ENCODE results near the gene BCHE.
"Not testable (repeated sequence)": the region's sequence is repeated elsewhere in the genome, so short reads cannot be mapped to it uniquely, and the experiment has no call there.

The BCHE gene

DNA sequence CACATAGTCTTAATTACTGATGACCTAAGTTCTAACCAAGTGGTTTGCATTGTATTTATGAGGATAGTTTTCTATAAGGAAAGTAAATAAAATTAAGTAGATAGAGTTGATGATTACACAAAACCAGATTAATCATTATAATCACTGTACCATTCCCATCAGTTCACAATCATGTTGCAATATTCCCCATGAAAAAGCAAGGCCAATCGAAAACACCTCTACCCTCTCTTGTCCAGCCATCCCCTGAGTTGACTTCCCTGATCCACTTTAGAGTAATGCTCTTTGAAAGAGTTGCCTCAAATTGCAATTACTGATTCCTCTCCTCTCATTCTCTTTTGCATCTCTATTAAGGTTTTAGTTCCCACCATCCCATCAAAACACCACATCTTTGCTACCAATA lies 21.0 kb downstream of the BCHE start:
- DNase-seq = no peak

- DNase-seq = no peak
Observed at GRCh38 chr3:165815682-165816081, 21.5 kb downstream of the BCHE start.

GRCh38 chr3:165814380-165814779 lies 22.8 kb downstream of the BCHE start:
- DNase-seq = no peak

GRCh38 chr3:165807937-165808336 lies 29.3 kb downstream of the BCHE start:
- DNase-seq = not testable (repeated sequence)

DNA sequence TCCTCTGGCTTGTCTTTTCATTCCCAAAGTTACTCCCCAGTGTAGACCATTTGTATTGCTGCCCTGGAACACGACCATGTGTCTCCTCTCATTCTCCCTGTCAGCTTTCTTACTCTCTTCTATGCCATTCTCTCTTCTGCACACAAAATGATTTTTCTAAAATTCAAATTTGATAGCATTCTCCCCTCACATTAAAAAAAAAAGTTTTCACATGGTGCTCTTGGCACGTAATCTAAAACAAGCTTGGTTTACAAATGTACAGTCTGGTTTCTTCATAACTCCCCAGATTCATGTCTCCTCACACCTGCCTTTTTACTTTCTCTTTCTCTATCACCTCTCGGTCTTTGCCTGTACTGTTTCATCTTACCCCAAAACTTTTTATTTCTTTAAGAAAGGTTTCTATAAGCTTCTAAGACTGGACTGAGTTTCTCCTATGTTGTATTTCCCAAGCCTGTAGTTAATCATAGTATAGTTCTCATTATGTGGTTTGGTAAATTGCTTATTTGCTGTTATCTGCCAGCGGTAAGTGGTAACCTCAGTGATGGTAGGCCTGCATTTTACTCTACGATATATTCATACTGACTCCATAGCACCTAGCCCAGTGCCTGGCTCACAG lies 31.2 kb downstream of the BCHE start:
- no peak for DNase-seq

DNA sequence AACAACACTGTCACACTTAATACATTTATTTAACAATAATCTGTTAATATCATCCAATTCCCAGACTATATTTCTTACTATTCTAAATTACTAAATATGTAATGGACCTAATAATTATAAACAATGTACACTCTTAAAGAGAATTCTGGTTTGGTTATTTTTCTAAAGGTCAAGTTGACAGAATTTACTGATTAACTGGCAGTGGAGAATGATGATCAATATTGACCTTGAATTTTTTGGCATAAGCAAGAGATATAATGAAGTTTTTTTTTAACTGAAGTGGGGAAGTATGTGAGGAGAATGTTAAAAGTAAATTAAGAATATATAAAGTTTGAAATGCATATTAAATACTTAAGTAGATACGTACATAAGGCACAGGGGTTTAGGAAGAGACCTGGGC lies 33.8 kb downstream of the BCHE start:
- no peak for DNase-seq

GRCh38 chr3:165800970-165801369 lies 36.3 kb downstream of the BCHE start:
- no peak for DNase-seq

DNA sequence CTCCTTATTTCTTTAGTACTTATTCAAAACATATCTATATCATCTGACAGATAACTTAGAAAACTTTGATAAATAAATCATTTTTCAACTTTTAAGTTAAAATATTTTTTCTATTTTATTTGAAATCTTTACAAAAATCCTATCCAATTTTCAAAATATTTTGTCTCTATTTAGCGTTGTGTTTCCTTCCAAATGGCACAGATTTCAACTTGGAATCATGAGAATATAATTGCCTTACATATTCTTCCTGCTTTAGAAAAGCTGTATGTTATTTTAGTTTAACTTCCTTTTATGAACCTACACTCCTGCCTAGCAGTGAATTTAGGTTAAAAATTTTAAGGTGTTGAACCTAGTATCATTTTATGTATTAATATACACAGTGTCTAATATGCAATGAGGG lies 38.2 kb downstream of the BCHE start:
- no peak for DNase-seq

DNA sequence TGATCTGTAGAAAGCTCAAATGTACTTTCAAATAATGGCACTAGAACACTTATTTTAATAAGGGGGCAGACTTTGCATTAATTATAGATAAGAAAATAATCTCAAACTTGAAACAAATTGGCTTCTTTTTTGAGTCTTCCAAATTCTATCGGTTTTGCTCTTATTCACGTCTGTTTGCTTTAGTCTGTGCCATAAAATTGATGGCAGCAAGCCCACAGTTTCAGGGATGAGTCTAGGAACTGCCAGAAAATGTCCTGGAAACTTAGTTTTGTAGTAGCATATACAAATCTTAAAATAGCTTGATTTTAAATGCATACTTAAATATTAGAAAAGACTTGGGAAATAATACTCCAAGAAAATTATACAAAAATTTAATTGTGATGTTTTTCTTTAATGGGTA lies 39.7 kb downstream of the BCHE start:
- DNase-seq = no peak

- no peak for DNase-seq
Observed at GRCh38 chr3:165796701-165797100, 40.5 kb downstream of the BCHE start.

DNA sequence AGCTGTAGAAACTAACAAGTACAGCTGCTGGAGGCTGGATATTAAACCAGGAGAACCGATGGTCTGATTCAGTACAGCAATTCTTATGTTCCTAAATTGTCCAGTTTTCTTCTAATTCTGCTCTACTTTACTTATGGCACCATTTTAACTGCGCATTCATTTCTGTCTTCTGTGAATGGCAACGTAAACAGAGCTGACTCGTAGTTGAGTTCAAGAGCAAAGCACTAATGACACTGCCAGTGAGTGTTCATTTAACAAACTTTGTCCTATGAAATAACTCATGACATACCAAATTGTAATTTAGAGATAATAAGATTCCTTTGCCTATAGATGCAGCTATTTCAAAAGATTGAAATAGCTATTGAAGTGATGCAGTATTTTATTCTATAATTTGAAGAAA lies 48.7 kb downstream of the BCHE start:
- no peak for DNase-seq

DNA sequence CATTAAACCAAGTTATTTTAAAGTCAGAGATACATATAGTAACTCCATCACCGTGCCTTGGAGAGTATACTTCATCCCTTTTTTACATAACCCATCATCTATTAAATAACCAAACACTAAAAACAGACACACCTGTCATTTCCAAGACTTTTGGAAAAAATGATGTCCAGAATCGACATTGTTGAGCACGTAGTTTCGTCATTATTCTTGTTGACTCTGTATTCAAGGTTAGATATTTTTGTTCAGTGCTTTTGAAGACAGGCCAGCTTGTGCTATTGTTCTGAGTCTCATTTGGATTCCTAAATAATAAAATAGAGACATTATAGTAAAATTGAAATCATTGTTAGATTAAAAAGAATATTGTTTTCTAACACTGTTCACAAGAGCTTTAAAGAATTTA lies 51.2 kb downstream of the BCHE start:
- DNase-seq = no peak

DNA sequence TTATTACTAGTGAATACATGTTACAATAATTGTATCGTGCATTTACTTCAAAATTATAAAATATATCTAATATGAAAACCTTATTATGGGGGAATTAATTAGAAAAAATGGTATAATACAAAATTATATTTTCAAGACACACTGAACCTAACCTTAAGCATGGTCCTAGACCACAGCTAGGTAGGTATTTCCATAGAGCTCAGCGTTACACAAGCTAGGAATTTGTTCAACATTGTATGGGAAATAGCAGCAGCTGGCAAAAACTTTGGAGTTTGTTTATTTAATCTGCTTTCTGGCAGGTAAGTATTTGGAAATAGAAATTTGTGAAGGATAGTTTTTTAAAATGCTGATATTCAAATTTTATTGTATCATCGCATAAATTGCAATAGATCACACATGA lies 52.9 kb downstream of the BCHE start:
- DNase-seq = no peak

DNA sequence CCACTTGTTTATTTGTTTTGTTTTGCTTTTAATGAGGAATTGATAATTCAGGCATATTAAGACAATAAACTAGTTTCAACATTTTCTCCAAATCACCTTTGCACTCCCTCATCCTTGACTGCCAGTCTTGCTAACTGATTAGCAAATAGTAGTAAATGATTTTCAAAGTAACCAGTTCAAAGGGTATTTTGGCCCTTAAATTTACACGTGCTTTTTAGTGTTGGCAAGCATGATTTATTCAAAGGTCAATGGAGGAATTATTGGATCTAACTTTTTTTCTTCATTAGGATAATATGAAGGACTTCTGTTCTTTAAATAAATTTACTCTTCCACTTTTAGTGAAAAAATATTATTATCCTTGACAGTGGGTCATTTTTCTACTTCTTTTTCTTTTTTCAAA lies 53.8 kb downstream of the BCHE start:
- no peak for DNase-seq

DNA sequence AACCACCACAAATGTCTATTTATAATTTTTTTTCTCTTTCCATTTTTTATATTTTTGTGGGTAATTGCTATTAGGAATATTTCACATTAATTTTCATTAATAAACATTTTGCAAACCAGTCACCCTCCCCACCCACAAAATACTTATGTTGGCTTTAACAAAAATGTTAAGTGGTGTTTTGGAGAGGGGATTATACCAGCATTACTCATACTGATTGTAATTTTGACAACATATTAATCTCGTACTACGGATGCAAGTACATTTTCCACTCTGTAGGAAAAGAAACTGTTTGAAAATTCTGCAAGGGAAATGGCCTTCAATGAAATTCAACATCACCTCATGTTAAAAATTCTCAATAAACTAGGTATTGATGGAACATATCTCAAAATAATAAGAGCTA lies 58.3 kb downstream of the BCHE start:
- DNase-seq = peak; percentile 5

GRCh38 chr3:165778456-165778855 lies 58.8 kb downstream of the BCHE start:
- DNase-seq = no peak

- no peak for DNase-seq
Observed at GRCh38 chr3:165775824-165776223, 61.4 kb downstream of the BCHE start.

GRCh38 chr3:165770781-165771180 lies 66.4 kb downstream of the BCHE start:
- no peak for DNase-seq

DNA sequence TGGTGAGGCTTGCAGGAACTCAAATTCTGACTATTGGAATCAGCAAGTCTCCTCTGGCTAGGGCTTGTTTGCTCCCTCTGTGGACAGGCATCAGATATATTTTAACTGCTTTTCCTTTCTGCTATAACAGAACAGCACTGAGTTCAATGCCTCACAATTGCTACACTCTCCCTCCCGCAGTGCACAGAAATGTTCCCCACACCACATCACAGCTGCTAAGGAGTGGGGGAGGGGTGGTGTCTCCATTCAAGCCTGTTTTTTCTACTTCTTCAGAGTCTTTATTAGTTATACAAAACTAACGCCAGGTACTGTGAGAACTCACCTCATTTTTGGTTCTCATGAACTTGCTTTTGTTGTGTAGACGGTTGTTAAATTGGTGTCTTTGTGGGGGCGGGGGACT lies 68.5 kb downstream of the BCHE start:
- DNase-seq = no peak

DNA sequence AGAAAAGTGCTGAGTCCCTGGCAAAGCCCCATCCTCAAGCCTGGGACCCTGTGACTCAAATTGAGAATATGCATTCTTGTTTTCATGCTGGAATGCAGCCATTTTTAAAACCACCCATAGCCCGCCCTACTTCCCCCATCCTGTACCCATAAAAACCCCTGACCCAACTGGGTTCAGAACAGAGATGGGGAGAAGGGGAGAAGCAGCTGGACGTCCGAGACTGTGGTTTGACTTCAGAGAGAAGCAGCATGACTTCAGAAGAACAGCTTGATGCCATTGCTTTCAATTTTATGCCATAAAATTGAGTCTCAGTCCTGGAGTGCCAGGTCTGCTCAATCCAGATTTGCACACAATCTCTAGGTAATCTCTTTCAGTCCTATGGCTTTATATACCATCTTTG lies 78.2 kb downstream of the BCHE start:
- DNase-seq = no peak

DNA sequence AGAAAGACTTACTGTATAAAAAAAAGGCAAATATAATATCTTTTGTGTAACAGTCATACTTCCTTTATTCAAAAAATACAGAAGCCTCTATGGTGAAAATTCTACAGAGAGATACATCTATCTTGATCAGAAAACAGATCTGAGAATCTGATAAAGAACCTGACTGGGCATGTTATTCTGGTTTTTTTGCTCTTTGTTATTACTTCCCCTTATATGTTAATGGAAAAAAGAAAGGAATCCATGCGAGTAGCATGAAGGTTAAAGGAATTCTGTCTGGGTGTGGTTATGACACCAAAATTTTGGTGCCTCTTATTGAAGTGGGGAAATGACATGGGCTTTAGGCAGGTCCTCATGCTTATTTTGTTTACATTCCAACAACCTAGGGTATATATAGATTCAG lies 81.7 kb downstream of the BCHE start:
- no peak for DNase-seq

- no peak for DNase-seq
Observed at GRCh38 chr3:165754219-165755007, 82.8 kb downstream of the BCHE start.

DNA sequence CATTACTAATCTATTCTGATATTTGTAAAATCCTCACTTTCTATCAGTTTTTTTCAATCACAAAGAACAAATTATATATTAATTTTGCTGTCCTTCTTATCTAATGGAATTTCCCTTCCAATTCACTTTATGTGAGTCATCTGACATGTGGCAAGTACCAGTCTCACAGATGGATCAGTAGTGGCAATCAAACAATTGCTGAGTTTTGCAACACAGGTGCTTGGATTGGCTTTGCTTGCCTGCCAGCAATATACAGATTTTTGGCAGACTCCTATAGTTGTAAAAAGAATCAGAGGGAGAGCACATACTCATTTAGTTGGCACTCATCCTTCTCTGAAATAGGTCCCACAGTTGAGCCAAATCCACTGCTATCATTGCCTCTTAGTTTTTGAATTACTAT lies 83.7 kb downstream of the BCHE start:
- DNase-seq = no peak

DNA sequence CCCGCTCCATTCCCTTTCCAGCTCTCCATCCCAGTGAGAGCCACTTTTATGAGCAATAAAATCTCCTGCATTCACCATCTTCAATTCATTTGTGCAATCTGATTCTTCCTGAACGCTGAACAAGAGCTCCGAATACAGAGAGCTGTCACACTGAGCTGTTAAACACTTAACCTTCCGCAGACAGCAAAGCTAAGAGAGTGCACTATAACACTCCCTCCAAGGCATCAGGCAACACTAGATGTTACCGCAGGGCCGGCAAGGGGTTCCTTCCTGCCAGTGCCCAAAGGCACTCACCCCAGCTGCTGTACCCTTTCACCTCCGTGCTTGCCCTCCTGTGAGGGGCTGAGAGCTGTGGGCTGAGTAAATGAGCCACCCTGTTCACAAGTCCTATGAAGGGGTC lies 85.6 kb downstream of the BCHE start:
- no peak for DNase-seq

GRCh38 chr3:165749821-165750220 lies 87.4 kb downstream of the BCHE start:
- DNase-seq = no peak

All from NCI-H524 treated with DMSO at 0.1 percent for 48 hours (cell line).